ENCODE data around the gene STAT5B.
A peak's percentile ranks its signal among the peaks of the same experiment; 100 is the strongest.
"Not testable (repeated sequence)": the region's sequence is repeated elsewhere in the genome, so short reads cannot be mapped to it uniquely, and the experiment has no call there.

STAT5B gene

GRCh38 chr17:42197564-42198156 lies 78.5 kb downstream of the STAT5B start:
- DNase-seq = no peak

- DNase-seq = peak in 55 of 56 donors; percentile 38 to 94 (median 76)
Observed at GRCh38 chr17:42193969-42194899, 82.0 kb downstream of the STAT5B start, which contains the start of gene GHDC. Gene GHDC (minus strand): TSS chr17:42194494. CDS start chr17:42193581, 913 bp downstream.

- no peak for DNase-seq
Observed at GRCh38 chr17:42193216-42193968, 82.8 kb downstream of the STAT5B start.

- no peak for DNase-seq
Observed at GRCh38 chr17:42192189-42193126, 83.7 kb downstream of the STAT5B start.

DNA sequence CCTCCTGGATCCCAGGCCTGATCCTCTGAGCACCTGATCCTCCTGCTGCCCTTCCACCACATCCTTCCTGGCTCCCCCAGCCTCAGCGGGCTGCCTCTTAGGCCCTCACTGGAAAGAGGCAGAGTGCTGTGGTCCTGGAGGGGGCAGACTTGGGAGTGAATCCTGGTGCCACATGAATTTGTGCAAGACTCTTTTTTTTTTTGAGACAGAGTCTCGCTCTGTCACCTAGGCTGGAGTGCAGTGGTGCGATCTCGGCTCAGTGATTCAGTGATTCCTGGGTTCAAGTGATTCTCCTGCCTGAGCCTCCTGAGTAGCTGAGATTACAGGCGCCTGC lies 84.9 kb downstream of the STAT5B start:
- no peak for DNase-seq

DNA sequence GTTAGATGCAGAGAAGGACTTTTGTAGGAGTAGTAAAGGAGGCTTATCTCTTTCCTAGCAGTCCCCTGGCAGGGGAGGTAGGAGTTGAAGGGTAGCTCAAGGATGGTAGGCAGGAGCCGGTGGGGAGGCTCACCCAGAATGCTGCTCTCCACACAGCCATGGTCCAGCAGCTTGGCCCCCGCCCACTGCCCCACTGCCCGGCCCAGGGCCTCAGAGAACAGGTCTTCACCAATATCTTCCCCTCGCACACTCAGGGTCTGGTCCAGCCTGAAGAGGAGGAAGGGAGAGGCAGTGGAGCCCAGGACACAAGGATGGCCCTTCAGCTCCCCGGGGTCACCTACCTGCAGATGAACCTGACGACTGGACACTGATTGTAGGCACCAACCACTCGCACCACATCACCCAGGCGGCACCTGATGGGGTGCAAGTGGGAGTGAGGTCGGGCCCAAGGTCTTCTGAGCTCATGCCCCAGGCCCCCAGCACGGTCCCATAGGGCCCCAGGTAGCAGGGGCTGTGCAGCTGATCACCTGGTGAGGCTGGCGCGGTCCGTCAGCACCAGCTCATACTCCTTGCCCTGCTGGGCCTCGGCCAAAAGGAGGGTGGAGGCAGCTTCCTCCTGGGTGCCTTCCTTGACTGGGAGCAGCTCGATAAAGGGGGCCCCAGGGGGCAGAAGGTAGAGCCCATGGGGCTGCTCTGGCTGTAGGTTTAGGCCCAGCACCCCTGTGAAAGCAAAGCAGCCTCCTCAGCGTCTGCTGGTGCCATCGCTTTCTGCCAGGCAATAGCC lies 85.5 kb downstream of the STAT5B start:
- DNase-seq = no peak

DNA sequence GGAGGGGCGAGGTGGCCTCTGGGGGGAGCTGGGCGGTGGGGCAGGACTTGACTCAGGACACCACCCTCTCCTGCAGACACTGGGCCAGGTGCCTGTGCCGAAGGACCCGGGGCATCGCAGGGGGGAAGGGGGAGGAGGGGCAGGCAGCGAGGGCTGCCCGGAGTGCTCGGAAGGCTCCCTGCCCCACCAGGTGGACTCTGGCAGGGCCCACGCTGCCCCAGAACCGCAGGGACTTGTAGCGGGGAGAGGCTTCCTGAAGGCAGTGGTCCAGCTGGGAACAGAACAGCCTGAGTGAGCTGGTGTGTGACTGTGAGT lies 86.6 kb downstream of the STAT5B start:
- no peak for DNase-seq

DNA sequence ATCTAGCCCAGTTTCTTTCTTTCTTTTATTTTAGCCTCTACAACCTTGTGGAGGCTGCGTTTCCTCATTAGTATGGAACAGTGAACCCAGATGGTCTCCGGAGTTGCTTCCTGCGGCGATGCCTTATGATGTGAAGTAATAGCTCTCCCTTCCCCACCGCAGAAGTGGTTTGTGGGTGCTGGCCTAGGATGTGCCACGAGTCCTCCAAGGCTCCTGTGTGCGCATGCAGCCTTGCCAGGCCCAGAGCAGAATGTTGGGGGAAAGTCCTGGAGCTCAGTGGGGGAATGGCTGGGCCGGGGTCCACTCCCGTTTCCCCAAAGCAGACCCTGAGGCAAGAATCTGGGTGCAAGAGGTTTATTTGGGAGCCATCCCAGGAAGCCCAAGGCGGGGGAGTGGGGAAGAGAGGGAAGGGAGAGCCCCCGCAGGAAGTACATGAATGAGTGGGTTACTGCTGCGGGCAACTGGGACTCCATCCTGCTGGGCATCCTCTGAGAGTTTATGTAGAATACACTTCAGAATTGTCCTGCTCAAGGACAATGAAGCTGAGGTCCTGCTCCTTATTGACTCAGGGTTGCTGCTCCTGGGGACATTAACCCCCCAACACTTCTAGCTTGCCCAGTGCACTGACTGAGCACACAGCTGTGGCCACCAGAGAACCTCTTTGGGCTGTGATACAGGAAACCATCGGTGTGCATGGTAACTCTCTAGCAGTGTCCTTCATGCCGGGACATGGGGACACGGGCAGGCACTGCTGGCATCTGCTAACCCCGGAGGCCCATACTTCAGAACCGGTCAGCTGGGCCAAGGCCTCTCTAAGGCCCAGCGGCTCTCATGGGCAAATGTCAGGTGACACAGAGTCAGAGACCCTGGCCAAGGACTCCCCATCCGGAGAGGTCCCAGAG lies 87.2 kb downstream of the STAT5B start:
- DNase-seq = no peak

GRCh38 chr17:42187833-42188232 lies 88.4 kb downstream of the STAT5B start:
- no peak for DNase-seq

GRCh38 chr17:42186191-42186590 lies 90.0 kb downstream of the STAT5B start:
- DNase-seq = not testable (repeated sequence)

DNA sequence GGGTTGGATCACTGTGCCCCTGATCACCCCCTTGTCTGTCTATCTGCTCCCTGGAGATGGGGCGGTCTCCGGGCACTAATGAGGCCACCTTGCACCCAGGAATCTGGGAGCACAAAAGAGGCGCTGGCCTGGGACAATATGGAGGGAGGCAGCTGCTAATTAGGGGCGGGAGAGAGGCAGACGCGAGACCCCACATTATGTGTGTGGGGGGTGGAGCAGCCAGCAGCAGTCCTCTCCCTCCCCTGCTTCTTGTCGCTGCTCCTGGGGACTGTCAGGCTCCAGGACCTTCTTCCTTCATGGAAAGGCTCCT lies 90.6 kb downstream of the STAT5B start:
- no peak for DNase-seq

GRCh38 chr17:42184713-42185620 lies 91.2 kb downstream of the STAT5B start, which contains the start of gene HCRT:
Gene HCRT (minus strand): TSS chr17:42185452. CDS start chr17:42185365, 87 bp downstream.
- DNase-seq = peak in 12 of 56 donors; percentile 9 to 49 (median 26)

DNA sequence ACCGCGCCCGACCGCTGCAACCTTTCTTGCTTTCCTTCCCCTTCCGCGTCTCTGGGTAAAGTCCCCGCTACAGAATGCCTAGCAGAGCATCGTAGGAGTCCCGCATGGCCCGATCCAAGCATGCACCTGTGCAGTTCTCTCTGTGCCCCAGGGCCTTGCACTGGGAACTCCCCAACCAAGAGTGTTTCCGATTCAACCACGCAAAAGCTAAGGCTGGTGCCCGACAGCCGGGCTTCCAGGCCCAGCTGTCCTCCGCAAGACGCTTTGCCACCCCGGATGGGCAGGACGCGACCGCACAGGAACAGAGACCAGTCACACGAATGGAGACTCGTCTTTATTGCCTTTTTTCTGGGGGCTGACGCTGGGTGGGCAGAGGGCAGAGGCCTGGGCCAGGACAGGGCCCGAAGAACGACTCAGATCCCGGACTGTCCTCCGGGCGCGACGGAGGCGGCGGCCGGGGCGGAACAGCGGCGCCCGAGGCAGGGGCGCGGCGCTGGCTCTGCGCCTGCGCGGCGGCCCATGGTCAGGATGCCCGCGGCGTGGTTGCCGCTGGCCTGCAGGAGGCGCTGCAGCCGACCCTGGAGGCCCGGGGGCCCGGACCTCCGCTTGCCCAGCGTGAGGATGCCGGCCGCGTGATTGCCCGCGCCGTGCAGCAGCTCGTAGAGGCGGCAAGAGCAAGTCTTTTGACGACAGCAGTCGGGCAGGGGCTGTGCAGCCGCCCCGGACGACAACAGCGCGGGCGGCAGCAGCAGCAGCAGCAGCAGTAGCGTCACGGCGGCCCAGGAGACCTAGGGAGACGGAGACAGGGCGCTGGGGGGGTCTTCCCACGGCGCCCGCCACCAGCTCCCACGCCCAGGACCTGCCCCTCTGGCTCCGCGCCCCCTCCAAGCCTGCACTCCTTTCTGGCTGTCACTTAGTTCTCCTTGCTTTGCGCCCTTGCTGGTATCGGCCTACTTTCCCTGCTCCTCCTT lies 92.2 kb downstream of the STAT5B start:
- DNase-seq = peak in 48 of 56 donors; percentile 21 to 81 (median 60)

GRCh38 chr17:42182927-42183734 lies 93.1 kb downstream of the STAT5B start:
- peak in 10 of 56 donors; percentile 3 to 45 (median 20) for DNase-seq

DNA sequence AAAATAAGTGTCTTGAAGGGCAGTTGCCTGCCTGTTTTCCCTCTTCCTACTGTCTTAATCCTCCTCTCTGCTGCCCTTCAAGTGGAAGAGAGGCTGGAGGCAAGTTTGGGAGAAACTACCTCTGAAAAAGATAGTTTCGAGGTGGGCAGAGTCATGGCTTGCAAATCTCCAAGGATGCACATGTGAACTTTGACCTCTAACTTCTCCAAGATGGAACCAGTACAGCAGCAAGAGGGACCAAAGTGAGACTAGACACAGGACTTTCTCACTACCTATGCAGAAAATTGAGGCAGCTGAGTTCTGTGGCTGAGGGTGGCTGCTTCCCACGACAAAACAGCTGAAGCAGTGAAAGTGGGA lies 94.4 kb downstream of the STAT5B start:
- DNase-seq = no peak

Measured in nucleus accumbens (tissue), 56 donors.